NOMO-1 treated with dmso at 0.1 percent for 144 hours (cell line): ENCODE data around the gene B3GNT3.

ENCODE experiments used
- DNase-seq: peaks from one replicate; lab custom pipeline; 2025; ENCODE audit not compliant: unreplicated experiment; lab: John Stamatoyannopoulos, UW

The B3GNT3 gene

GRCh38 chr19:17832443-17833208, 37.7 kb downstream of the B3GNT3 start:
- DNase-seq = no peak

GRCh38 chr19:17834350-17835181, 39.6 kb downstream of the B3GNT3 start:
- no peak for DNase-seq

GRCh38 chr19:17835182-17836006, 40.5 kb downstream of the B3GNT3 start:
- no peak for DNase-seq

GRCh38 chr19:17836530-17836929, 41.6 kb downstream of the B3GNT3 start:
- DNase-seq = no peak

GRCh38 chr19:17837972-17838371, 43.0 kb downstream of the B3GNT3 start:
- DNase-seq = no peak

GRCh38 chr19:17840019-17840418, 45.1 kb downstream of the B3GNT3 start:
- no peak for DNase-seq

- DNase-seq = no peak
Observed at GRCh38 chr19:17841371-17841809, 46.5 kb downstream of the B3GNT3 start.

GRCh38 chr19:17841810-17842662, 47.1 kb downstream of the B3GNT3 start:
- no peak for DNase-seq

GRCh38 chr19:17842663-17843291, 47.8 kb downstream of the B3GNT3 start:
- DNase-seq = no peak

- no peak for DNase-seq
Observed at GRCh38 chr19:17843292-17843827, 48.4 kb downstream of the B3GNT3 start.

GRCh38 chr19:17843908-17844490, 49.1 kb downstream of the B3GNT3 start:
- DNase-seq = no peak

- DNase-seq = no peak
Observed at GRCh38 chr19:17846146-17846545, 51.2 kb downstream of the B3GNT3 start.

GRCh38 chr19:17847538-17848366, 52.8 kb downstream of the B3GNT3 start, which contains the start of gene JAK3:
Gene JAK3 (minus strand): TSS chr19:17847982. CDS start chr19:17844417, 3,565 bp downstream.
- DNase-seq = peak; percentile 25

GRCh38 chr19:17848595-17849292, 53.8 kb downstream of the B3GNT3 start:
- DNase-seq = no peak

GRCh38 chr19:17854061-17854460, 59.1 kb downstream of the B3GNT3 start:
- DNase-seq = no peak

- DNase-seq = peak; percentile 25
Observed at GRCh38 chr19:17855280-17856152, 60.6 kb downstream of the B3GNT3 start.
